Activated T-cell treated with anti-CD3 and anti-CD28 coated beads for 24 hours (primary cell): Measurements from ENCODE around the gene KITLG.
"Not testable (repeated sequence)": the region's sequence is repeated elsewhere in the genome, so short reads cannot be mapped to it uniquely, and the experiment has no call there.

Source experiments
- DNase-seq: peaks from one replicate; pipeline ENCODE4 v3.0.0-alpha.2; 2020; ENCODE audit warnings: low read depth

Gene KITLG

GRCh38 chr12:88493636-88494035 lies 86.6 kb downstream of the KITLG start:
- DNase-seq: no peak

- DNase-seq: no peak
These were observed 89.8 kb downstream of the KITLG start for GRCh38 chr12:88490425-88490824.

- no peak for DNase-seq
These were observed 107.5 kb downstream of the KITLG start for GRCh38 chr12:88472775-88473174.

- no peak for DNase-seq
These were observed 108.0 kb downstream of the KITLG start for GRCh38 chr12:88472248-88472647.

GRCh38 chr12:88471331-88472045 lies 108.8 kb downstream of the KITLG start:
- DNase-seq: no peak

- DNase-seq: no peak
These were observed 111.1 kb downstream of the KITLG start for GRCh38 chr12:88469154-88469553.

- no peak for DNase-seq
These were observed 111.7 kb downstream of the KITLG start for GRCh38 chr12:88468581-88468980.

- not testable (repeated sequence) for DNase-seq
These were observed 113.6 kb downstream of the KITLG start for GRCh38 chr12:88466708-88467107.

- no peak for DNase-seq
These were observed 121.9 kb downstream of the KITLG start for GRCh38 chr12:88458327-88458726.

GRCh38 chr12:88453323-88453722 lies 126.9 kb downstream of the KITLG start:
- DNase-seq: no peak

GRCh38 chr12:88451205-88451604 lies 129.1 kb downstream of the KITLG start:
- DNase-seq: no peak

GRCh38 chr12:88450136-88450535 lies 130.1 kb downstream of the KITLG start:
- no peak for DNase-seq

GRCh38 chr12:88448337-88448915 lies 131.8 kb downstream of the KITLG start:
- no peak for DNase-seq

- DNase-seq: no peak
These were observed 134.4 kb downstream of the KITLG start for GRCh38 chr12:88445705-88446394.

GRCh38 chr12:88444481-88444880 lies 135.8 kb downstream of the KITLG start:
- DNase-seq: no peak
